HepG2 (cell line): ENCODE measurements around the gene WWC2. TPM values are rescaled to one million over a fixed set of nuclear protein-coding genes. Genes with fewer than 3 reads are reported as not detected.

Experiments
- CBX5 ChIP-seq: sonication (generic); formaldehyde crosslinking; IDR thresholded peaks from 2 replicates; pipeline ENCODE4 v1.4.0; 2020; ENCODE audit warnings: missing genetic modification reagents, borderline replicate concordance
- CREB1 ChIP-seq, 2 experiments: fragments of 450-650 bp in 1 of 2; IDR thresholded peaks; 2 replicates each; pipeline ENCODE4 v1.6.1; 2016 to 2017; ENCODE audit warnings: control low read depth in 1 of 2, mild to moderate bottlenecking in 1 of 2, missing compliant biosample characterization in 1 of 2, missing genetic modification characterization in 1 of 2
- DZIP1 ChIP-seq: sonication (generic); formaldehyde crosslinking; IDR thresholded peaks from 2 replicates; pipeline ENCODE4 v1.5.0; 2020; ENCODE audit warnings: mild to moderate bottlenecking, missing genetic modification reagents
- FOXA1 ChIP-seq, 2 experiments: fragments of 450-650 bp in 1 of 2; sonication (generic) in 1 of 2; formaldehyde crosslinking in 1 of 2; IDR thresholded peaks; 2 replicates each; pipeline versions ENCODE4 v1.4.0 to v1.6.1; 2016 to 2020; ENCODE audit warnings: missing genetic modification reagents in 1 of 2
- FOXP1 ChIP-seq, 2 experiments: fragments of 450-650 bp in 1 of 2; IDR thresholded peaks; 2 replicates each; pipeline ENCODE4 v1.6.1; 2017 to 2018; ENCODE audit warnings: antibody characterized with exemption in 1 of 2
- GATAD2A ChIP-seq: IDR thresholded peaks from 2 replicates; pipeline ENCODE4 v1.6.1; 2016
- IRF2 ChIP-seq: IDR thresholded peaks from 2 replicates; pipeline ENCODE4 v1.6.1; 2018; ENCODE audit warnings: missing genetic modification reagents, missing compliant biosample characterization
- JUND ChIP-seq: sonication (generic); formaldehyde crosslinking; IDR thresholded peaks from 2 replicates; pipeline ENCODE4 v1.8.0; 2022; ENCODE audit warnings: mild to moderate bottlenecking, missing genetic modification reagents
- NPAS2 ChIP-seq: sonication (generic); formaldehyde crosslinking; IDR thresholded peaks from 2 replicates; pipeline ENCODE4 v1.8.0; 2022; ENCODE audit warnings: mild to moderate bottlenecking, missing genetic modification reagents, borderline replicate concordance
- NR1H2 ChIP-seq: sonication (generic); formaldehyde crosslinking; IDR thresholded peaks from 2 replicates; pipeline ENCODE4 v1.8.1; 2022; ENCODE audit warnings: low read depth, missing genetic modification reagents, borderline replicate concordance
- RFXANK ChIP-seq: IDR thresholded peaks from 2 replicates; pipeline ENCODE4 v1.6.1; 2016
- ZNF225 ChIP-seq: sonication (generic); formaldehyde crosslinking; IDR thresholded peaks from 2 replicates; pipeline ENCODE4 v1.4.0; 2020; ENCODE audit warnings: mild to moderate bottlenecking, missing genetic modification reagents
- ZNF484 ChIP-seq: sonication (generic); formaldehyde crosslinking; IDR thresholded peaks from 2 replicates; pipeline ENCODE4 v1.5.1; 2020; ENCODE audit warnings: mild to moderate bottlenecking, low read depth, missing genetic modification reagents, borderline replicate concordance
- ZNF792 ChIP-seq: IDR thresholded peaks from 2 replicates; pipeline ENCODE4 v1.6.1; 2016
- polyA plus RNA-seq, 8 experiments: library from polyadenylated mRNA; depleted of rRNA in 3 of 8; stranded (reverse) in 7 of 8; unstranded in 1 of 8; fragments of >200 nt; fragmentation: Illumina TruSeq in 4 of 8; extraction: Trizol in 4 of 8; gene quantifications; 2 replicates each; pipeline versions ENCODE4 v1.2.1 to v1.2.3, GENCODE V29; 2011 to 2016; ENCODE audit warnings: low read depth in 4 of 8, missing spikeins in 1 of 8, mixed read lengths in 1 of 8; ENCODE audit not compliant: insufficient read depth in 1 of 8
- total RNA-seq, 5 experiments: library from RNA; depleted of rRNA; stranded (reverse); fragments of >200 nt; fragmentation: Illumina TruSeq; extraction: Trizol; gene quantifications; 2 replicates each; pipeline ENCODE4 v1.2.3, GENCODE V29; 2016; ENCODE audit warnings: low read depth in 1 of 5
- TF ChIP-seq, protein P1 (sequence below): sonication (generic); formaldehyde crosslinking; IDR thresholded peaks from 2 replicates; pipeline ENCODE4 v1.9.0; 2021; ENCODE audit warnings: mild to moderate bottlenecking, missing genetic modification reagents
- TF ChIP-seq, protein P2 (sequence below): sonication (generic); formaldehyde crosslinking; IDR thresholded peaks from 2 replicates; pipeline ENCODE4 v1.4.0; 2020; ENCODE audit warnings: mild to moderate bottlenecking, missing genetic modification reagents
- TF ChIP-seq, protein P3 (sequence below): IDR thresholded peaks from 2 replicates; pipeline ENCODE4 v1.6.1; 2016; ENCODE audit warnings: missing compliant biosample characterization, missing genetic modification reagents, borderline replicate concordance

The WWC2 gene
- total and polyA plus RNA-seq, 2 of the 13 experiments (the other 11 are each of a cell fraction or from before 2014, with no cell fraction given), result 40.0 to 50.1 TPM

DNA sequence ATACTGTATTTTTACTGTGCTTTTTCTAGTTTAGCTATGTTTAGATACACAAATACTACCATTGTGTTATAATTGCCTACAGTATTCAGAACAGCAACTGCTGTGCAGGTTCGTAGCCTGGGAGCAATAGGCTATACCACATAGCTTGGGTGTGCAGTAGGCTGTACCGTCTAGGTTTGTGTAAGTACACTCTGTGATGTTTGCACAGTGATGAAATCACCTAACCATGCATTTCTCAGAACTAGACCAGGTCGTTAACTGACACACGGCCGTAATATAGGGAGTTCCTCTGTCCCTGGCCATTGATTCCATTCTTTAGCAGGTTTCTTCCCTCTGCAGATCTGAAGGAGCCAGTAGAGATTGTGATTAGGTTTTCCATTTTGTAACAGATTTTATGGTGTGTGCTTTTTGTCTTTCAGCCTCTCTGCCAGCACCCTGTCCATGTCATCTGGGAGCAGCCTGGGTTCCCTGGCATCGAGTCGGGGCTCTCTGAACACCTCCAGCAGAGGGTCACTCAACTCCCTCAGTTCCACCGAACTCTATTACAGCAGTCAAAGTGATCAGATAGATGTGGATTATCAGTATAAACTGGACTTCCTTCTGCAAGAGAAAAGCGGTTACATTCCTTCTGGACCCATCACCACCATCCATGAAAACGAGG lies 161.6 kb downstream of the WWC2 start (continued):
- TF ChIP-seq, protein P1, sequence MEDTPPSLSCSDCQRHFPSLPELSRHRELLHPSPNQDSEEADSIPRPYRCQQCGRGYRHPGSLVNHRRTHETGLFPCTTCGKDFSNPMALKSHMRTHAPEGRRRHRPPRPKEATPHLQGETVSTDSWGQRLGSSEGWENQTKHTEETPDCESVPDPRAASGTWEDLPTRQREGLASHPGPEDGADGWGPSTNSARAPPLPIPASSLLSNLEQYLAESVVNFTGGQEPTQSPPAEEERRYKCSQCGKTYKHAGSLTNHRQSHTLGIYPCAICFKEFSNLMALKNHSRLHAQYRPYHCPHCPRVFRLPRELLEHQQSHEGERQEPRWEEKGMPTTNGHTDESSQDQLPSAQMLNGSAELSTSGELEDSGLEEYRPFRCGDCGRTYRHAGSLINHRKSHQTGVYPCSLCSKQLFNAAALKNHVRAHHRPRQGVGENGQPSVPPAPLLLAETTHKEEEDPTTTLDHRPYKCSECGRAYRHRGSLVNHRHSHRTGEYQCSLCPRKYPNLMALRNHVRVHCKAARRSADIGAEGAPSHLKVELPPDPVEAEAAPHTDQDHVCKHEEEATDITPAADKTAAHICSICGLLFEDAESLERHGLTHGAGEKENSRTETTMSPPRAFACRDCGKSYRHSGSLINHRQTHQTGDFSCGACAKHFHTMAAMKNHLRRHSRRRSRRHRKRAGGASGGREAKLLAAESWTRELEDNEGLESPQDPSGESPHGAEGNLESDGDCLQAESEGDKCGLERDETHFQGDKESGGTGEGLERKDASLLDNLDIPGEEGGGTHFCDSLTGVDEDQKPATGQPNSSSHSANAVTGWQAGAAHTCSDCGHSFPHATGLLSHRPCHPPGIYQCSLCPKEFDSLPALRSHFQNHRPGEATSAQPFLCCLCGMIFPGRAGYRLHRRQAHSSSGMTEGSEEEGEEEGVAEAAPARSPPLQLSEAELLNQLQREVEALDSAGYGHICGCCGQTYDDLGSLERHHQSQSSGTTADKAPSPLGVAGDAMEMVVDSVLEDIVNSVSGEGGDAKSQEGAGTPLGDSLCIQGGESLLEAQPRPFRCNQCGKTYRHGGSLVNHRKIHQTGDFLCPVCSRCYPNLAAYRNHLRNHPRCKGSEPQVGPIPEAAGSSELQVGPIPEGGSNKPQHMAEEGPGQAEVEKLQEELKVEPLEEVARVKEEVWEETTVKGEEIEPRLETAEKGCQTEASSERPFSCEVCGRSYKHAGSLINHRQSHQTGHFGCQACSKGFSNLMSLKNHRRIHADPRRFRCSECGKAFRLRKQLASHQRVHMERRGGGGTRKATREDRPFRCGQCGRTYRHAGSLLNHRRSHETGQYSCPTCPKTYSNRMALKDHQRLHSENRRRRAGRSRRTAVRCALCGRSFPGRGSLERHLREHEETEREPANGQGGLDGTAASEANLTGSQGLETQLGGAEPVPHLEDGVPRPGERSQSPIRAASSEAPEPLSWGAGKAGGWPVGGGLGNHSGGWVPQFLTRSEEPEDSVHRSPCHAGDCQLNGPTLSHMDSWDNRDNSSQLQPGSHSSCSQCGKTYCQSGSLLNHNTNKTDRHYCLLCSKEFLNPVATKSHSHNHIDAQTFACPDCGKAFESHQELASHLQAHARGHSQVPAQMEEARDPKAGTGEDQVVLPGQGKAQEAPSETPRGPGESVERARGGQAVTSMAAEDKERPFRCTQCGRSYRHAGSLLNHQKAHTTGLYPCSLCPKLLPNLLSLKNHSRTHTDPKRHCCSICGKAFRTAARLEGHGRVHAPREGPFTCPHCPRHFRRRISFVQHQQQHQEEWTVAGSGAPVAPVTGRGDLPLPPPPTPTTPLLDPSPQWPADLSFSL (CRISPR knock-in tag), result peak; percentile 84; the same call in 1 of the 2 replicates
- TF ChIP-seq FOXA1 (IDR thresholded peaks at IDR 0.05) (peak; percentile 62; the same call in 1 of the 2 replicates), FOXA1 (CRISPR knock-in tag; IDR thresholded peaks at IDR 0.05) (peak; percentile 95), NR1H2 (no peak), CBX5 (CRISPR knock-in tag) (peak; percentile 34; the same call in 1 of the 2 replicates), DZIP1 (CRISPR knock-in tag) (no peak), CREB1 (IDR thresholded peaks at IDR 0.05) (no peak), CREB1 (CRISPR knock-in tag; IDR thresholded peaks at IDR 0.05) (0 out of 2 replicates have a peak, but pooled peaks have one; percentile 12), ZNF792 (CRISPR knock-in tag) (0 out of 2 replicates have a peak, but pooled peaks have one; percentile 28), IRF2 (CRISPR knock-in tag) (peak; percentile 67; the same call in 1 of the 2 replicates), JUND (CRISPR knock-in tag) (peak; percentile 91), ZNF225 (CRISPR knock-in tag) (no peak), FOXP1 (IDR thresholded peaks at IDR 0.05) (no peak), FOXP1 (CRISPR knock-in tag; IDR thresholded peaks at IDR 0.05) (no peak; the same call in 1 of the 2 replicates), GATAD2A (CRISPR knock-in tag) (peak; percentile 88), RFXANK (no peak), NPAS2 (CRISPR knock-in tag) (no peak), ZNF484 (no peak)
- TF ChIP-seq, protein P2, sequence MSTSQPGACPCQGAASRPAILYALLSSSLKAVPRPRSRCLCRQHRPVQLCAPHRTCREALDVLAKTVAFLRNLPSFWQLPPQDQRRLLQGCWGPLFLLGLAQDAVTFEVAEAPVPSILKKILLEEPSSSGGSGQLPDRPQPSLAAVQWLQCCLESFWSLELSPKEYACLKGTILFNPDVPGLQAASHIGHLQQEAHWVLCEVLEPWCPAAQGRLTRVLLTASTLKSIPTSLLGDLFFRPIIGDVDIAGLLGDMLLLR, result no peak
- TF ChIP-seq, protein P3, sequence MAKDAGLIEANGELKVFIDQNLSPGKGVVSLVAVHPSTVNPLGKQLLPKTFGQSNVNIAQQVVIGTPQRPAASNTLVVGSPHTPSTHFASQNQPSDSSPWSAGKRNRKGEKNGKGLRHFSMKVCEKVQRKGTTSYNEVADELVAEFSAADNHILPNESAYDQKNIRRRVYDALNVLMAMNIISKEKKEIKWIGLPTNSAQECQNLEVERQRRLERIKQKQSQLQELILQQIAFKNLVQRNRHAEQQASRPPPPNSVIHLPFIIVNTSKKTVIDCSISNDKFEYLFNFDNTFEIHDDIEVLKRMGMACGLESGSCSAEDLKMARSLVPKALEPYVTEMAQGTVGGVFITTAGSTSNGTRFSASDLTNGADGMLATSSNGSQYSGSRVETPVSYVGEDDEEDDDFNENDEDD (CRISPR knock-in tag), result 0 out of 2 replicates have a peak, but pooled peaks have one; percentile 7
